ENCODE measurements around the gene KRT20. TPM values are rescaled to one million over a fixed set of nuclear protein-coding genes. Genes with fewer than 3 reads are reported as not detected.

The KRT20 gene
- total RNA-seq, 1 donor: not detected

GRCh38 chr17:40901981-40902474, 17.0 kb upstream of the KRT20 start:
- H3K4me3 ChIP-seq (ENCODE audit: low read depth, low read length): no peak overlapping the region
- no peak for TF ChIP-seq CTCF (IDR thresholded peaks at IDR 0.05; ENCODE audit: insufficient read depth, low read length)
- DNase-seq (ENCODE audit: low read depth): peak; percentile 37

DNA sequence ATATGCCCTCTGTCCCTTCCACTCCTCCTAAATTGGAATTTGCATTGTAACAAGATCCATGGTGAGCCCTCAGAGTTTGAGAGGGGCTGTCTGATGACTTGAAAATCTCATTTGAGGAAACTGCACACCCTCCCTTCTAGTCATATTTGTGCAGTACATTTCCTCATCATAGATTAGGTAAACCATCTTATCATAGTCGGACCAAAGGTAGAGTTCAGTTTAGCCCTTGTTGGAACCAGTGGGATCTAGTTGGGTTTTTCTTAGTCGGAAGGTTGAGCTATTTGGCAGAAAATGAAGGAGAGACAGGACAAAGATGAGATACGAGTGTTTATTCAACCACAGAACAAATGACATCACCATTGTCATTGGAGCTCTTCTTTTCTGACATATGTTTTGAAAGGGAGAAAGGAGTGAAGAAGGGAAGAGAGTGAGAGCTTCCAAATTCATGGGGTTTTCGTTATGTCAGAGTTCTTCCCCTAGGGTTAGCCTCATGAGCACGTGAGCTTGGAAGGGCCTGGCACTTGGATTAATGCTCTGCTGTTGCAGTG, 15.8 kb upstream of the KRT20 start:
- no peak for DNase-seq (ENCODE audit: low read depth)
- TF ChIP-seq CTCF (IDR thresholded peaks at IDR 0.05; ENCODE audit: insufficient read depth, low read length): no peak
- H3K4me3 ChIP-seq (ENCODE audit: low read depth, low read length): no peak overlapping the region

GRCh38 chr17:40896916-40897455, 11.9 kb upstream of the KRT20 start:
- no peak for TF ChIP-seq CTCF (IDR thresholded peaks at IDR 0.05; ENCODE audit: insufficient read depth, low read length)
- DNase-seq (ENCODE audit: low read depth): no peak
- H3K4me3 ChIP-seq (ENCODE audit: low read depth, low read length): no peak overlapping the region

- no peak for DNase-seq (ENCODE audit: low read depth)
- no peak overlapping the region for H3K4me3 ChIP-seq (ENCODE audit: low read depth, low read length)
- TF ChIP-seq CTCF (IDR thresholded peaks at IDR 0.05; ENCODE audit: insufficient read depth, low read length): no peak
Observed at GRCh38 chr17:40895106-40895730, 10.2 kb upstream of the KRT20 start.

DNA sequence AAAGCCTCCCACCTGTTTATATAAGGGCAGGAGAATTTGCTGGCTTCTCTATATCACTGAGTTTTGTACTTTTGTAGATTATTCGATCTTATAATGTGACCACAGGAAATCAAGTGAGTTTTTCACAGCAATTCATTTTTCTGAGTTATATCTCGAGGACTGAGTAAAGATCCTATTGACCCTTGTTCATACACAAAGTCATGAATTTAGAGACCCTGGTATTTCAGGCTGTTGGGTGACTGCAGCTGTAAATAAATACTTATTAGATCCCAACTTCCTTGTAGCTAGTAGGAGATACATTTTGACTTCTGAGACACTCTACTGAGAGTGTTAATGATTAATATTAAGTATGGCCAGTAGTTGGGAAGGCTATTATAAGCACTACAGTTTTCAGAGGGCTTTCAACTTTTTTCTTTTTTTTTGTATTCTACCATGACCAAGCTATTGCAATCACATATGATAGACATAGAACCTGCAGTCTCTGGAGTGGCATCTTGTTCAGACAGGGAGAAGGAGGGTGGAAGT, 3.2 kb upstream of the KRT20 start:
- no peak for TF ChIP-seq CTCF (IDR thresholded peaks at IDR 0.05; ENCODE audit: insufficient read depth, low read length)
- H3K4me3 ChIP-seq (ENCODE audit: low read depth, low read length): no peak overlapping the region
- DNase-seq (ENCODE audit: low read depth): no peak

GRCh38 chr17:40886090-40886489, 1.0 kb upstream of the KRT20 start:
- no peak for DNase-seq (ENCODE audit: low read depth)
- no peak overlapping the region for H3K4me3 ChIP-seq (ENCODE audit: low read depth, low read length)
- no peak for TF ChIP-seq CTCF (IDR thresholded peaks at IDR 0.05; ENCODE audit: insufficient read depth, low read length)

All from fibroblast of the aortic adventitia (primary cell).